ENCODE results near the gene SUGCT.
"Not testable (repeated sequence)": the region's sequence is repeated elsewhere in the genome, so short reads cannot be mapped to it uniquely, and the experiment has no call there.

SUGCT gene

GRCh38 chr7:40202851-40203250 is 68.0 kb downstream of the SUGCT start:
- no peak for DNase-seq (ENCODE audit: low read depth)

DNA sequence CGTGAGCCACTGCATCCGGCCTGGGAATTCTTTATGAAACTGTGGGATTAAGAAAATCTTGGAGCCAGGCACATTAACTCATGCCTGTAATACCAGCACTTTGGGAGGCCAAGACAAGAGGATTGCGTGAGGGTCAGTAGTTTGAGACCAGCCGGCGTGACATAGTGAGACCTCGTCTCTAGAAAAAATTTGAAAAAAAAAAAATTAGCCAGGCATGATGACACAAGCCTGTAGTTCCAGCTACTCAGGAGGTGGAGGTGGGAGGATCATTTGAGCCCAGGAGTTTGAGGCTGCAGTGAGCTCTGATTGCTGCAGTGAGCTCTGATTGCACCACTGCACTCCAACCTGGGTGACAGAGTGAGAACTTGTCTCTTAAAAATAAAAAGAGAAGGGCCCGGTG is 69.8 kb downstream of the SUGCT start:
- no peak for DNase-seq (ENCODE audit: low read depth)

- no peak for DNase-seq (ENCODE audit: low read depth)
These were observed 71.2 kb downstream of the SUGCT start for GRCh38 chr7:40205992-40206391.

- no peak for DNase-seq (ENCODE audit: low read depth)
These were observed 76.6 kb downstream of the SUGCT start for GRCh38 chr7:40211276-40212003.

- no peak for DNase-seq (ENCODE audit: low read depth)
These were observed 78.5 kb downstream of the SUGCT start for GRCh38 chr7:40213291-40213690.

DNA sequence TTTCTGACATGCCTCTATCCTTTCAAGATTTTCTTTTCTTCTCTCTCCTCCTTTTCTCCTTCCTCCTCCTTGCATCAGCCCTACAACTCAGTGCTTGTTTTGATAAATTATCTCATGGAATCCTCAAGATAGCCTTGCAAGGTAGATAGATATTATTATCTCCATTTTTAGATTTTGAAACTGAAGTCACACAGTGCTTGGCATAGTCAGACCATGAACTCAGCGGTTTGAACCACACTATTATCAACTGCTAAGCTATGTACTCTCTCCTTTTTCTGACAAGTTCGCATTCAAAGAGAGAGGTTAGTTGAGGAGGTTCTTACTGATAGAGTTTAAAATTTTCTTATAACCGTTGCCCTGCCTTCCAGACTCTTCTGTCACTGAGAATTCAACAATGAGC is 79.1 kb downstream of the SUGCT start:
- no peak for DNase-seq (ENCODE audit: low read depth)

DNA sequence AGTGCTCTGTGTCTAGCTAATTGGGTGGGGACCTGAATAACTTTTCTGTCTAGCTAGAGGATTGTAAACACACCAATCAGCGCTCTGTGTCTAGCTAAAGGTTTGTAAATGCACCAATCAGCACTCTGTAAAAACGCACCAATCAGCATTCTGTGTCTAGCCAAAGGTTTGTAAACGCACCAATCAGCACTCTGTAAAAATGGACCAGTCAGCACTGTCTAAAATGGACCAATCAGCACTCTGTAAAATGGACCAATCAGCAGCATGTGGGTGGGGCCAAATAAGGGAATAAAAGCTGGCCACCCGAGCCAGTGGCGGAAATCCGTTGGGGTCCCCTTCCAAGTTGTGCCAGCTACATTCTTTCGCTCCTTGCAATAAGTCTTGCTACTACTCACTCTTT is 83.8 kb downstream of the SUGCT start:
- DNase-seq (ENCODE audit: low read depth): not testable (repeated sequence)

- no peak for DNase-seq (ENCODE audit: low read depth)
These were observed 85.1 kb downstream of the SUGCT start for GRCh38 chr7:40219917-40220316.

- no peak for DNase-seq (ENCODE audit: low read depth)
These were observed 85.7 kb downstream of the SUGCT start for GRCh38 chr7:40220421-40220911.

- DNase-seq (ENCODE audit: low read depth): no peak
These were observed 87.0 kb downstream of the SUGCT start for GRCh38 chr7:40221836-40222235.

DNA sequence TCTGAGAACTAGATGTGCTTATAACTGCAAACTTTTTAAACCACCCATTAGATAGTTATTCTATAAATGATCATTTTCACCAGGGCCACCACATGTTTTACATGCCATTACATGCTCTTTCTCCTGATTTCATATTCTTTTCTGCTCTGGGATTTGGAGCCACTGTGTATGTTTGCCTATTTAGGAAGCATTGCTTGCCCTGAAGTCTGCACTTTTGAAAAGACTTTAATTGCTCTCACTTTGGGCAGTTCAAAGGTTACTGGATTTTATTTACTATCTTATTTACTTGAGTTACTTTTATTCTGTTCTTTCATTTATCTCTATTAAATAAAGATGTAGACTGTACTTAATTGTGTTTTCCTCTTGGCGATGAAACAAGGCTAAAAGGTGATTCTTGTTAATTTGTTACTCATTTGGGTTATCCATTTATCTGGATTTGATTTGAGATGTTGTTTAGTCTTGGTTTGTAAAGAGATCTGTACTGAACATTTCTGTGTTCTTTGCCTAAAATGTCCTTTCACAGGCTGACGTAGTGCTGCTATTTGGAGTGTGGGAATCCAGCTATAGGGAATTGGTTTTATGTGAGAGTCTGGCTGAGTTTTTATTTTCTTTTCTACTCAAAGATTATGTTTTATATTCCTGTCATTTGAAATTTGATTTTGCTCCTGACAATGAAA is 88.8 kb downstream of the SUGCT start:
- DNase-seq (ENCODE audit: low read depth): no peak

DNA sequence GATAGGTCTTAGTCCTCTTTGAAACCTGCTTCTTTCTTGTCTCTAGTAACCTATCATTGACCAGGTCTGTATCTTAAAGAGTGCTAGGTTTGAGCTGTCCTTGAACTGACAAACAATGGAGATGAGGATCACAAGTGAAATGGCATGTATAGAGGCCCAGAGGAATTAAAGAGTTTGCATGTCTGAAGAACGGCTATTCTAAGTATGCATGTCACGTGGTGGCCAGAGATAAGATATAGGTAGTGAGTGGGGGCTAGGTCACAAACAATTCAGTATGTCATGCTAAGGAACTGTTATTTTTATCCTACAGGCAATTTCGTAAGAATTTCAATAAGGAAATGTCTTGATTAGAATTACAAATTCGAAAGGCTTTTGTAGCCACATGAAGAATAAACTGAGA is 95.3 kb downstream of the SUGCT start:
- DNase-seq (ENCODE audit: low read depth): no peak

- no peak for DNase-seq (ENCODE audit: low read depth)
These were observed 97.0 kb downstream of the SUGCT start for GRCh38 chr7:40231796-40232195.

DNA sequence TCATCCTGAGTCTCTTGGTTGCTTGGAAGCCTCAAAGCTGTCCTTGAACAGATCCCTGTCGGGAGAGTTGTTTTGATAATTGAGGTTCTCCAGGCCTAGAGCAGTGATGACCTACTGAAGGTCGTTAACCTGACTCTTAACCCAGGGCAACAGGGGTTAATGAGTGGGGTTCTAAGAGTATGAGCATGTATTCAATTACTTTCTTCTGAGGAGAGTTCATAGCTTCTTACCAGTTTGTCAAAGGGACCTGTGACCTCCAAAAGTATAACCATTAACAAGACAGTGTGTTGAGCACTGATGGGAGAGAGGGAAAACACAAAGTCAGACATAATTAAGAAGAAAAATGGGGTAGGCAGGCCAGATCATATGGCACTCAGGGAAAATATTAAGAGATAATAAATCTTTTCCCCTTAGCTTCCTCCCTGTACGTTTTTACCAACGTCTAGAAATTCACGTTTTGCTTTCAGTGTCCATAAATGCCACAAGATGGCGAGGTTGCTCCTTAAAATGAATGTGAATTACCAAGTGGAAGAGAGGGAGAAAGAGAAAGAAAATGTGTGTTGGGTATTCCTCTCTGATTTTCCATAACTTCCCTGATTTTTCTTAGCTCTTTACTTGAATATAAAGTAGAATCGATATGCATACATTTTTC is 97.6 kb downstream of the SUGCT start:
- no peak for DNase-seq (ENCODE audit: low read depth)

DNA sequence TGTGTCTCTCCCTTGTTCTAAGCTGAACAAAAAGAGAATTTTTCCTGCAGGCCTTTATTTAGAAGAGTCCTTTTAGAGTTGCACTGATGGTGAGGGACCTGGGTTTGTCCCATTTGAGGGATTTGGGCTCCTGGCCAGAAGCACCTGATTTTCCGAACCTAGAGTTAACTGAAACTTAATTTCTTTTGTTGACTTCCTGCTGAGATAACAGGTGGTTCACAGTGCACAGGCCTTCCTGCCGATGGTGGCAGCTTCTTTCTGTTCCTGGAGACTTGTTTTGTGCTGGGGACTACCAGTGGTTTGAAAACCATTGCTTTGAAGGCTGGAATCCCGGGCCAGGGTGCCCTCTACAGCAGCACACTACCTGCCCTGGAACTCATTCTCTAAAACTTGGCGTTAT is 99.2 kb downstream of the SUGCT start:
- DNase-seq (ENCODE audit: low read depth): no peak

GRCh38 chr7:40234666-40235065 is 99.9 kb downstream of the SUGCT start:
- no peak for DNase-seq (ENCODE audit: low read depth)

DNA sequence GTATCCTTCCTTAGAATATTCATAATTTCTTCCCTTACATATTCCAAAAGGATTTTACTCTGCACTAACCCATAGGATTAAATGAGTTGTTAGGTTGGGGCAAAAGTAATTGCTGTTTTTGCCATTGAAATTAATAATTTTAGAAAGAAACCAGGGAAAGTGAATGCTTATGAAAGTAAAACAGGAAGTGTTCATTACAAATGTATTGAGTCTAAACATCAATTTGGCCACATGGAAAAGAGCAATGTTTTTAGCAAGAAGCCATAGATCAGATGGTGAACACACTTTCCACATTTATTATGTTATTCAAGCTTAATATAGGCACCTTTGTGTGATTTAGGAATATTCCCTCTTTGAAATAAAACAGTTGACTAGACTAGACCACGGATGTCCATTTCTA is 102.9 kb downstream of the SUGCT start:
- no peak for DNase-seq (ENCODE audit: low read depth)

- DNase-seq (ENCODE audit: low read depth): no peak
These were observed 105.0 kb downstream of the SUGCT start for GRCh38 chr7:40239755-40240303.

GRCh38 chr7:40243076-40243475 is 108.3 kb downstream of the SUGCT start:
- no peak for DNase-seq (ENCODE audit: low read depth)

- no peak for DNase-seq (ENCODE audit: low read depth)
These were observed 109.4 kb downstream of the SUGCT start for GRCh38 chr7:40244226-40244625.

DNA sequence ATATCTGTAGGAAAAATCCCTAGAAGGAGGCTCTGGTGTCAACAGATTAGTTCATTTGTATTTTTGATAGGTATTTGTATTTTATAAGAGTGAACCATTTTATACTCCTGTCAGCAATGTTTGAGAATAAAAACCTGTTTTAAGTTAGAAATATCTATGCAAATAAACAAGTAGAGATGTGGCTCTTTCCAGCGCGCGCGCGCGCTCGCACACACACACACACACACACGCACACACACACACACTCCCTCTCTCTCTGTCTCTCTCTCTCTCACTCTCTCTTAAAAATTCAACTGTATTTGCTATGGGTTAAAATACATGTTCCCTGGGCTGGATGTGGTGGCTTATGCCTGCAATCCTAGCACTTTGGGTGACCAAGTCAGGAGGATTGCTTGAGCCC is 113.9 kb downstream of the SUGCT start:
- DNase-seq (ENCODE audit: low read depth): no peak

DNA sequence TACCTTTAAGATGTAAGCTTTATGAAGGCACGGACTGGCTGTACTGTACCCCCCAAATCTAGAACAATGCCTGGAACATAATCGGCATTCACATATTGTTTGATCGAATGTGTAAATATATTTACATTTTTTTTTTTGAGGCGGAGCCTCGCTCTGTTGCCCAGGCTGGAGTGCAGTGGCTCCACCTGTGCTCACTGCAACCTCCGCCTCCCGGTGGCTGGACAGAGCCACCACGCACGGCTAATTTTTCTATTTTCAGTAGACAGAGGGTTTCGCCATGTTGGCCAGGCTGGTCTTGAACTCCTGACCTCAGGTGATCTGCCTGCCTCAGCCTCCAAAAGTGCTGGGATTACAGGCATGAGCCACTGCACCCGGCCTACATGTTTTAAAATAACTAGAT is 118.6 kb downstream of the SUGCT start:
- DNase-seq (ENCODE audit: low read depth): not testable (repeated sequence)

All from CMK (cell line).